SH-SY5Y (cell line): ENCODE measurements around the gene UBR2.

ENCODE experiments used
- GATA2 ChIP-seq: IDR thresholded peaks from 2 replicates; pipeline ENCODE4 v1.6.1; 2011; ENCODE audit warnings: mild to moderate bottlenecking, low read depth, low read length
- GATA3 ChIP-seq: IDR thresholded peaks from 2 replicates; pipeline ENCODE4 v1.6.1; 2011; ENCODE audit warnings: low read depth, mild to moderate bottlenecking, low read length, moderate library complexity

The UBR2 gene

GRCh38 chr6:42710316-42710715 is 146.5 kb downstream of the UBR2 start:
- TF ChIP-seq GATA3 (no peak), GATA2 (no peak)

- TF ChIP-seq GATA2 (no peak), GATA3 (no peak)
Observed at GRCh38 chr6:42711930-42712329, 148.1 kb downstream of the UBR2 start.

- TF ChIP-seq GATA2 (no peak), GATA3 (no peak)
Observed at GRCh38 chr6:42714098-42714761, 150.4 kb downstream of the UBR2 start.

GRCh38 chr6:42715871-42716270 is 152.0 kb downstream of the UBR2 start:
- TF ChIP-seq GATA2, result no peak
- TF ChIP-seq GATA3, result no peak

- TF ChIP-seq GATA2, result no peak
- no peak for TF ChIP-seq GATA3
Observed at GRCh38 chr6:42720739-42721138, 156.9 kb downstream of the UBR2 start.

- TF ChIP-seq GATA3 (no peak), GATA2 (no peak)
Observed at GRCh38 chr6:42722497-42722896, 158.7 kb downstream of the UBR2 start, which contains the start of gene PRPH2. Gene PRPH2, minus strand, starts transcription at chr6:42722597. Its CDS starts 263 bp downstream, at chr6:42722334.

GRCh38 chr6:42724825-42725224 is 161.0 kb downstream of the UBR2 start:
- TF ChIP-seq GATA2 (no peak), GATA3 (no peak)

GRCh38 chr6:42726026-42726425 is 162.2 kb downstream of the UBR2 start:
- no peak for TF ChIP-seq GATA2
- TF ChIP-seq GATA3, result no peak

- TF ChIP-seq GATA2, result no peak
- no peak for TF ChIP-seq GATA3
Observed at GRCh38 chr6:42726485-42727086, 162.8 kb downstream of the UBR2 start.

- no peak for TF ChIP-seq GATA3
- TF ChIP-seq GATA2, result no peak
Observed at GRCh38 chr6:42727087-42727611, 163.3 kb downstream of the UBR2 start.

GRCh38 chr6:42727627-42728026 is 163.8 kb downstream of the UBR2 start:
- TF ChIP-seq GATA3 (no peak), GATA2 (no peak)

GRCh38 chr6:42729731-42730130 is 165.9 kb downstream of the UBR2 start:
- TF ChIP-seq GATA2 (no peak), GATA3 (no peak)

GRCh38 chr6:42735976-42736375 is 172.1 kb downstream of the UBR2 start:
- TF ChIP-seq GATA3 (no peak), GATA2 (no peak)

GRCh38 chr6:42740725-42741124 is 176.9 kb downstream of the UBR2 start:
- TF ChIP-seq GATA2 (no peak), GATA3 (no peak)
